GM12892 (cell line): ENCODE measurements around the gene PCSK9.

Experiments
- POLR2AphosphoS5 ChIP-seq: IDR thresholded peaks from 2 replicates; pipeline ENCODE4 v1.6.1; 2011; ENCODE audit warnings: low read depth, low read length, control low read depth
- TAF1 ChIP-seq: IDR thresholded peaks from 2 replicates; pipeline ENCODE4 v1.6.1; 2011; ENCODE audit warnings: low read depth, mild to moderate bottlenecking, control low read depth, low read length, borderline replicate concordance

GRCh38 chr1:55002686-55003085, 36.7 kb upstream of the PCSK9 start:
- no peak for TF ChIP-seq POLR2AphosphoS5
- TF ChIP-seq TAF1: no peak
